Stomach (tissue), 9 donors: ENCODE data around the gene FAM219A. TPM values are rescaled to one million over a fixed set of nuclear protein-coding genes. Genes with fewer than 3 reads are reported as not detected.
A peak's percentile ranks its signal among the peaks of the same experiment; 100 is the strongest.
"Not testable (repeated sequence)": the region's sequence is repeated elsewhere in the genome, so short reads cannot be mapped to it uniquely, and the experiment has no call there.

Source experiments
- DNase-seq, 2 donors: peaks; one replicate each; pipeline versions ENCODE4 v3.0.0 to v3.0.0-alpha.2; 2013 to 2019
- H3K27ac ChIP-seq, 5 donors: fragments of 200-600 bp in 4 of 5; sonication (generic) in 4 of 5; one replicate each; pipeline ENCODE4 v1.5.1; 2013 to 2019; ENCODE audit warnings: mild to moderate bottlenecking in 1 of 5, moderate library complexity in 1 of 5
- H3K27me3 ChIP-seq, 3 donors: fragments of 200-600 bp; sonication (generic); one replicate each; pipeline ENCODE4 v1.5.1; 2017 to 2019; ENCODE audit warnings: mixed run types in 1 of 3
- H3K36me3 ChIP-seq, 4 donors: fragments of 200-600 bp; sonication (generic); 1 replicate in 3 of 4; 2 replicates in 1 of 4; pipeline ENCODE4 v1.5.1; 2016 to 2019
- H3K4me1 ChIP-seq, 4 donors: fragments of 200-600 bp; sonication (generic); one replicate each; pipeline ENCODE4 v1.5.1; 2016 to 2019
- H3K4me3 ChIP-seq, 4 donors: fragments of 200-600 bp; sonication (generic) in 3 of 4; one replicate each; pipeline ENCODE4 v1.5.1; 2016 to 2019; ENCODE audit warnings: mild to moderate bottlenecking in 1 of 4
- H3K9me3 ChIP-seq, 4 donors: fragments of 200-600 bp; sonication (generic); one replicate each; pipeline ENCODE4 v1.5.1; 2016 to 2019
- EP300 ChIP-seq: sonication (generic); formaldehyde crosslinking; IDR thresholded peaks from one replicate; pipeline ENCODE4 v1.6.1; 2017; ENCODE audit warnings: antibody characterized with exemption
- POLR2A ChIP-seq, 4 donors: fragments of 450-650 bp; IDR thresholded peaks; one replicate each; pipeline ENCODE4 v1.6.1; 2016; ENCODE audit warnings: antibody characterized with exemption in 4 of 4, control low read depth in 2 of 4, mild to moderate bottlenecking in 1 of 4, moderate library complexity in 1 of 4
- POLR2AphosphoS5 ChIP-seq, 3 donors: sonication (generic); formaldehyde crosslinking; IDR thresholded peaks; one replicate each; pipeline ENCODE4 v1.6.1; 2016; ENCODE audit warnings: antibody characterized with exemption in 3 of 3
- WGBS, 5 donors: extraction: QIAGEN DNeasy Blood & Tissue Kit in 3 of 5; methylation state at CpG; one replicate each; pipeline versions ENCODE4 v1.1.5 to v1.1.7; 2013 to 2018; 5-methylcytosine and 5-hydroxymethylcytosine counted together
- intact Hi-C: fragments of 100-400 bp; cut with DNase I; formaldehyde crosslinking; loops from one replicate; pipeline ENCODE4 v1.15.1; 2023; ENCODE audit warnings: low total_unique reads
- polyA plus RNA-seq, 3 donors: library from polyadenylated mRNA; stranded (reverse); fragments of 200-250 nt; gene quantifications; one replicate each; pipeline ENCODE4 v1.2.3, GENCODE V29; 2013
- total RNA-seq, 5 donors: library from RNA; depleted of rRNA; stranded (reverse); fragments of >200 nt; gene quantifications; one replicate each; pipeline versions ENCODE4 v1.1.0 to v1.2.3, GENCODE V29; 2014 to 2016
- TF ChIP-seq, protein P1 (sequence below), 7 experiments: fragments of 450-650 bp in 4 of 7; fragments of 200-600 bp in 3 of 7; sonication (generic) in 3 of 7; IDR thresholded peaks; one replicate each; pipeline ENCODE4 v1.5.1; 2016 to 2019; ENCODE audit warnings: antibody characterized with exemption in 7 of 7, control low read depth in 2 of 7, mild to moderate bottlenecking in 1 of 7
- donor health status: healthy with polysubstance abuse.
- donor health status: Bipolar disorder and iron deficiency.
- donor health status: healthy.

The FAM219A gene
- total and polyA plus RNA-seq, 8 donors: 2.3 to 12.1 (median 6.9) TPM

DNA sequence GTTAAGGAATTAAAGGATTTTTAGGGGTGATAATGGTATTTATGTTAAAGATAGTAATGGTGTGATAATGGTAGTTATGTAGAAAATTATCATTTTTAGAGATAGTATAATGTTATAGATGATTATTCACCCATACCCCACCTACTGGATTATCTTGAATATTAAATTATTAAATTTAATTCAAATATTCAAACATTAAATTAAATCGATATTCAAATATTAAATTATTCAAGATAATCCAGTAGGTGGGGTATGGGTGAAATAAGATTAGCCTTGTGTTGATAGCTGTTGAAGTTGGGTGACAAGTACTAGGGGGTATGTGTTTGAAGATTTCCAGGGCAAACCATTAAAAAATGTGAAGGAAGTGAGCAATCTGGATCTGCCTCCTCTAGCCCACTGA, 15.6 kb downstream of the FAM219A start:
- peaks cover 0 to 13% (median 6%) of the 10 kb centered on the region in 4 donors for H3K4me1 ChIP-seq
- no peak overlapping the region for H3K4me3 ChIP-seq
- no peak for TF ChIP-seq POLR2AphosphoS5 (IDR thresholded peaks at IDR 0.05)
- TF ChIP-seq EP300: no peak
- no peak for TF ChIP-seq POLR2A (IDR thresholded peaks at IDR 0.05)
- TF ChIP-seq, protein P1, sequence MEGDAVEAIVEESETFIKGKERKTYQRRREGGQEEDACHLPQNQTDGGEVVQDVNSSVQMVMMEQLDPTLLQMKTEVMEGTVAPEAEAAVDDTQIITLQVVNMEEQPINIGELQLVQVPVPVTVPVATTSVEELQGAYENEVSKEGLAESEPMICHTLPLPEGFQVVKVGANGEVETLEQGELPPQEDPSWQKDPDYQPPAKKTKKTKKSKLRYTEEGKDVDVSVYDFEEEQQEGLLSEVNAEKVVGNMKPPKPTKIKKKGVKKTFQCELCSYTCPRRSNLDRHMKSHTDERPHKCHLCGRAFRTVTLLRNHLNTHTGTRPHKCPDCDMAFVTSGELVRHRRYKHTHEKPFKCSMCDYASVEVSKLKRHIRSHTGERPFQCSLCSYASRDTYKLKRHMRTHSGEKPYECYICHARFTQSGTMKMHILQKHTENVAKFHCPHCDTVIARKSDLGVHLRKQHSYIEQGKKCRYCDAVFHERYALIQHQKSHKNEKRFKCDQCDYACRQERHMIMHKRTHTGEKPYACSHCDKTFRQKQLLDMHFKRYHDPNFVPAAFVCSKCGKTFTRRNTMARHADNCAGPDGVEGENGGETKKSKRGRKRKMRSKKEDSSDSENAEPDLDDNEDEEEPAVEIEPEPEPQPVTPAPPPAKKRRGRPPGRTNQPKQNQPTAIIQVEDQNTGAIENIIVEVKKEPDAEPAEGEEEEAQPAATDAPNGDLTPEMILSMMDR (IDR thresholded peaks at IDR 0.05): no peak
- H3K36me3 ChIP-seq: peaks cover 0 to 13% (median 11%) of the 10 kb centered on the region in 4 donors
- DNase-seq: no peak
- whole genome bisulfite sequencing, 5 donors: 90 to 95% (median 94%) methylated on average over 1 of the region's 1 CpG
- H3K9me3 ChIP-seq: no peaks in the 10 kb centered on the region
- H3K27me3 ChIP-seq: no peaks in the 10 kb centered on the region
- intact Hi-C loops: no loop called here
- H3K27ac ChIP-seq: no peak overlapping the region

DNA sequence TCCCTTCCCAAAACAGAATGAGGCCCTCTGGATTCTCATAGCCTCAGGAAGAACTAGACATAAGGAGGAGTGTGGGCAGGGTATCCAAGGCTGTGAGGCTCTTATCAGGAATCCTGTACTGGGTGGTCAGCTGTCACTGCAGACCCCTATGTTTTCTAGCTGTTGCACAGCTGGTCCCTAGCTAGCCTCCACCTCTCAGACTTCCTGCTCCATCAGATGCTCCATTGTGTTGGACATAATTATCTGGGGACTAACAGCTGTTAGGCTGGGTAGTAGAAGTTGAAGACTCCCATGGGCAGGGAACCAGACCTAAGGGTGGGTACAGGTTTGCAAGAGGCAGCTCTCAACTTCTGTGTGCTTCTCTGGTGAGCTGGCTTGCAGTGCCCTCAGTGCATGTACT, 18.4 kb downstream of the FAM219A start:
- no peak for DNase-seq
- intact Hi-C loops: no loop called here
- H3K9me3 ChIP-seq: no peaks in the 10 kb centered on the region
- H3K4me3 ChIP-seq: no peak overlapping the region
- no peaks in the 10 kb centered on the region for H3K27me3 ChIP-seq
- peaks cover 0 to 13% (median 6%) of the 10 kb centered on the region in 4 donors for H3K4me1 ChIP-seq
- H3K36me3 ChIP-seq: peaks cover 0 to 13% (median 11%) of the 10 kb centered on the region in 4 donors
- no peak overlapping the region for H3K27ac ChIP-seq
- no peak for TF ChIP-seq POLR2A (IDR thresholded peaks at IDR 0.05)
- TF ChIP-seq EP300: no peak
- TF ChIP-seq, protein P1 (IDR thresholded peaks at IDR 0.05): no peak
- no peak for TF ChIP-seq POLR2AphosphoS5 (IDR thresholded peaks at IDR 0.05)

- 88 to 94% (median 92%) methylated on average over 4 of the region's 4 CpGs for WGBS, 5 donors
- not testable (repeated sequence) for DNase-seq, H3K4me3 ChIP-seq, H3K27ac ChIP-seq, H3K27me3 ChIP-seq, H3K9me3 ChIP-seq
- Histone ChIP-seq H3K36me3 (peaks cover 0 to 13% (median 11%) of the 10 kb centered on the region in 4 donors), H3K4me1 (peaks cover 0 to 13% (median 6%) of the 10 kb centered on the region in 4 donors)
- intact Hi-C loops: loop anchor here (5.0 kb wide), 1 partner anchor 59 kb away; no protein-coding TSS in a partner anchor
Observed at GRCh38 chr9:34438465-34438864, 19.9 kb downstream of the FAM219A start.

GRCh38 chr9:34437926-34438307, 20.5 kb downstream of the FAM219A start:
- not testable (repeated sequence) for DNase-seq, H3K9me3 ChIP-seq, H3K27ac ChIP-seq, H3K4me3 ChIP-seq, H3K27me3 ChIP-seq
- H3K4me1 ChIP-seq: peaks cover 0 to 13% (median 6%) of the 10 kb centered on the region in 4 donors
- 91 to 97% (median 95%) methylated on average over 13 to 28 of the region's 28 CpGs for WGBS, 5 donors
- H3K36me3 ChIP-seq: peaks cover 0 to 13% (median 11%) of the 10 kb centered on the region in 4 donors
- intact Hi-C loops: loop anchor here (5.0 kb wide), 1 partner anchor 59 kb away; no protein-coding TSS in a partner anchor

DNA sequence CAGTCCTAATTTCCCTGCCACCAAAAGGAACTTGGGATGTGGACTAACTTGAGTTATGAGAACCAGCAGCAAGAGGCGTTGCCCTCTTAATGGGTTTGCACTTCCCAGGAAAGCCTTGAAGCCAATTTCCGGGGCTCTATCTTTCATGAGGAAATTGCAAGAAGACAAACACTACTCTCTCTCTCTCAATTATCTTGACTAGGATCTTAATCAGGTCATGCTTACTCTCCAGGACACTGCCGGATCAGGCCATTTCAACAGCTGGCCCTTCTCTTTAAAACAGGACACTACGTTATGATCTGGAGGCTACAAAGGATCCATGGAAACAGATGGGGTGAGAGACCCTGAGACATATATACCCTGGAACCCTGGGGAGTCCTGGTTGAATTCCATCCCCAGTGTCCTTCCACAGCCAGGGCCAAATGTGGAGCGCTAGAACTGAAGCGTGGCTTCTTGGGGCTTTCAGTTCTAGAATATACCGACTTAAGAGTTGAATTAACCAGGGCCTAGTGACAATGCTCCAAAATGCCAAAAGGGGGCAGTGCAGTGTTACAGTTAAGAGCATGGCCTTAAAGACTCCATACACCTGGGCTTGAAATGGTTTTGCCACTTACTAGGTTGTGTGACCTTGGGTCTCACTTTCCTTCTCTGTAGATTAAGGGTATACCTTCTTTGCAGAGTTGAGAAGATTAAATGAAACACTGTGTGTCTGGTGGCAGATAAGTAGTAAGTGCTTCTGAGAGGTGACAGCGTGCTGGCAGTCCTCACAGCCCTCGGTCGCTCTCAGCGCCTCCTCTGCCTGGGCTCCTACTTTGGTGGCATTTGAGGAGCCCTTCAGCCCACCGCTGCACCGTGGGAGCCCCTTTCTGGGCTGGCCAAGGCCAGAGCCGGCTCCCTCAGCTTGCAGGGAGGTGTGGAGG, 21.1 kb downstream of the FAM219A start:
- peak; percentile 70 to 90 for DNase-seq
- 66 to 73% (median 68%) methylated on average over 12 to 14 of the region's 14 CpGs for WGBS, 5 donors
- no peak overlapping the region for H3K4me3 ChIP-seq
- H3K9me3 ChIP-seq: no peaks in the 10 kb centered on the region
- TF ChIP-seq, protein P1 (IDR thresholded peaks at IDR 0.05): peak in 5 of 7 experiments; percentile 59 to 79 (median 71)
- no peak for TF ChIP-seq POLR2AphosphoS5 (IDR thresholded peaks at IDR 0.05)
- TF ChIP-seq POLR2A (IDR thresholded peaks at IDR 0.05): no peak
- no peak for TF ChIP-seq EP300
- intact Hi-C loops: loop anchor here (5.0 kb wide), 1 partner anchor 60 kb away; no protein-coding TSS in a partner anchor
- no peaks in the 10 kb centered on the region for H3K27me3 ChIP-seq
- H3K4me1 ChIP-seq: peaks cover 0 to 13% (median 6%) of the 10 kb centered on the region in 4 donors
- H3K27ac ChIP-seq: no peak overlapping the region
- peaks cover 0 to 13% (median 11%) of the 10 kb centered on the region in 4 donors for H3K36me3 ChIP-seq
